DND-41 (cell line): Measurements from ENCODE around the gene PLPPR1.
"Not testable (repeated sequence)": the region's sequence is repeated elsewhere in the genome, so short reads cannot be mapped to it uniquely, and the experiment has no call there.

Source experiments
- ATAC-seq: fragments of 200-7000 bp; cut with Tn5 transposase; 3 replicates; pipeline ENCODE4 v1.9.1; 2021; ENCODE audit warnings: low read depth; ENCODE audit not compliant: insufficient read depth
- DNase-seq: peaks from one replicate; pipeline ENCODE4 v3.0.0-alpha.2; 2020
- H2AFZ ChIP-seq: 2 replicates; pipeline ENCODE4 v1.6.0; 2012; ENCODE audit warnings: low read depth, low read length
- H3K27ac ChIP-seq: 2 replicates; pipeline ENCODE4 v1.5.1; 2012; ENCODE audit warnings: low read length, inconsistent platforms
- H3K27me3 ChIP-seq: fragments of 200-600 bp; sonication (generic); 2 replicates; pipeline ENCODE4 v1.6.0; 2012; ENCODE audit warnings: low read length, mild to moderate bottlenecking, inconsistent platforms; ENCODE audit not compliant: insufficient read depth, poor library complexity
- H3K36me3 ChIP-seq: 2 replicates; pipeline ENCODE4 v1.5.1; 2012; ENCODE audit warnings: low read length, inconsistent platforms; ENCODE audit not compliant: insufficient read depth
- H3K4me1 ChIP-seq: 2 replicates; pipeline ENCODE4 v1.5.1; 2012; ENCODE audit warnings: mild to moderate bottlenecking, low read length; ENCODE audit not compliant: insufficient read depth
- H3K4me2 ChIP-seq: 2 replicates; pipeline ENCODE4 v1.6.0; 2012; ENCODE audit warnings: mild to moderate bottlenecking, moderate library complexity, low read length, inconsistent platforms; ENCODE audit not compliant: insufficient read depth
- H3K4me3 ChIP-seq, 2 experiments: fragments of 200-600 bp in 1 of 2; shearing (Covaris generic) in 1 of 2; 2 replicates each; pipeline ENCODE4 v1.5.1; 2012 to 2016; ENCODE audit warnings: inconsistent platforms in 2 of 2, low read length in 2 of 2, mild to moderate bottlenecking in 2 of 2, low read depth in 1 of 2, moderate library complexity in 1 of 2
- H3K79me2 ChIP-seq: 2 replicates; pipeline ENCODE4 v1.6.0; 2012; ENCODE audit warnings: low read length, inconsistent platforms; ENCODE audit not compliant: insufficient read depth
- H3K9ac ChIP-seq: 2 replicates; pipeline ENCODE4 v1.6.0; 2012; ENCODE audit warnings: low read depth, mild to moderate bottlenecking, inconsistent platforms, low read length, moderate library complexity
- H3K9me3 ChIP-seq: 2 replicates; pipeline ENCODE4 v1.5.1; 2012; ENCODE audit warnings: low read length, moderate library complexity, mild to moderate bottlenecking, inconsistent platforms; ENCODE audit not compliant: insufficient read depth, severe bottlenecking
- H4K20me1 ChIP-seq: 2 replicates; pipeline ENCODE4 v1.6.0; 2012; ENCODE audit warnings: low read length; ENCODE audit not compliant: insufficient read depth
- CTCF ChIP-seq: IDR thresholded peaks from 2 replicates; pipeline ENCODE4 v1.5.1; 2012; ENCODE audit warnings: borderline replicate concordance, low read length, moderate library complexity, mild to moderate bottlenecking; ENCODE audit not compliant: poor library complexity, severe bottlenecking; ENCODE audit errors: extremely low read depth
- EZH2 ChIP-seq: IDR thresholded peaks from 3 replicates; pipeline ENCODE4 v1.6.1; 2012; ENCODE audit warnings: borderline replicate concordance, low read depth, mild to moderate bottlenecking, moderate library complexity, low read length, inconsistent platforms; ENCODE audit not compliant: severe bottlenecking

Gene PLPPR1

GRCh38 chr9:101037430-101037829 is 8.9 kb downstream of the PLPPR1 start:
- H4K20me1 ChIP-seq, result no peaks in the 10 kb centered on the region
- no peaks in the 10 kb centered on the region for H3K27me3 ChIP-seq
- H3K9me3 ChIP-seq, result no peaks in the 10 kb centered on the region
- no peak overlapping the region for H3K4me3 ChIP-seq
- H3K79me2 ChIP-seq, result no peaks in the 10 kb centered on the region
- no peak overlapping the region for H3K27ac ChIP-seq
- TF ChIP-seq CTCF (no peak), EZH2 (no peak)
- H3K9ac ChIP-seq, result no peak overlapping the region
- ATAC-seq, result no peak
- no peaks in the 10 kb centered on the region for H3K36me3 ChIP-seq
- H3K4me2 ChIP-seq, result no peak overlapping the region
- no peak for DNase-seq
- no peak overlapping the region for H2AFZ ChIP-seq
- no peaks in the 10 kb centered on the region for H3K4me1 ChIP-seq

GRCh38 chr9:101038488-101038887 is 10.0 kb downstream of the PLPPR1 start:
- H3K4me3 ChIP-seq, result no peak overlapping the region
- no peak for TF ChIP-seq EZH2
- no peak for TF ChIP-seq CTCF
- H3K79me2 ChIP-seq, result no peaks in the 10 kb centered on the region
- H3K9me3 ChIP-seq, result no peaks in the 10 kb centered on the region
- H3K4me1 ChIP-seq, result no peaks in the 10 kb centered on the region
- no peak overlapping the region for H3K9ac ChIP-seq
- no peaks in the 10 kb centered on the region for H3K27me3 ChIP-seq
- no peak overlapping the region for H3K27ac ChIP-seq
- no peak overlapping the region for H2AFZ ChIP-seq
- no peak for DNase-seq
- H3K4me2 ChIP-seq, result no peak overlapping the region
- no peaks in the 10 kb centered on the region for H4K20me1 ChIP-seq
- ATAC-seq, result no peak
- H3K36me3 ChIP-seq, result no peaks in the 10 kb centered on the region

- H3K27me3 ChIP-seq, DNase-seq, H3K9ac ChIP-seq, H3K36me3 ChIP-seq, H3K4me1 ChIP-seq, H3K9me3 ChIP-seq, ATAC-seq, H3K4me2 ChIP-seq, H3K79me2 ChIP-seq, H3K4me3 ChIP-seq, H3K27ac ChIP-seq, H2AFZ ChIP-seq, H4K20me1 ChIP-seq: not testable (repeated sequence)
Observed at GRCh38 chr9:101039581-101039980, 11.1 kb downstream of the PLPPR1 start.

- H3K79me2 ChIP-seq, result no peaks in the 10 kb centered on the region
- DNase-seq (no peak), ATAC-seq (no peak)
- H3K27ac ChIP-seq, result no peak overlapping the region
- no peaks in the 10 kb centered on the region for H3K36me3 ChIP-seq
- H3K27me3 ChIP-seq, result no peaks in the 10 kb centered on the region
- H3K4me1 ChIP-seq, result no peaks in the 10 kb centered on the region
- no peak overlapping the region for H3K4me2 ChIP-seq
- no peaks in the 10 kb centered on the region for H3K9me3 ChIP-seq
- no peak overlapping the region for H2AFZ ChIP-seq
- TF ChIP-seq CTCF, result no peak
- no peak for TF ChIP-seq EZH2
- H3K4me3 ChIP-seq, result no peak overlapping the region
- H3K9ac ChIP-seq, result no peak overlapping the region
- H4K20me1 ChIP-seq, result no peaks in the 10 kb centered on the region
Observed at GRCh38 chr9:101047848-101048397, 19.4 kb downstream of the PLPPR1 start.
